Heart right ventricle (tissue), 16 donors: ENCODE measurements around the gene PXDN. TPM values are rescaled to one million over a fixed set of nuclear protein-coding genes. Genes with fewer than 3 reads are reported as not detected.

ENCODE experiments used
- ATAC-seq, 8 donors: fragments of 200-7000 bp; cut with Tn5 transposase; one replicate each; pipeline ENCODE4 v1.9.1; 2020; ENCODE audit warnings: mild to moderate bottlenecking in 8 of 8, moderate library complexity in 8 of 8, moderate number of reproducible peaks in 1 of 8
- DNase-seq, 2 donors: peaks; one replicate each; pipeline ENCODE4 v3.0.0-alpha.2; 2020
- H3K27ac ChIP-seq, 10 donors: fragments of 200-600 bp; sonication (generic) in 2 of 10; one replicate each; pipeline versions ENCODE4 v1.5.0 to v1.8.0; 2020 to 2022; ENCODE audit warnings: mild to moderate bottlenecking in 3 of 10
- H3K27me3 ChIP-seq, 7 donors: fragments of 200-600 bp; one replicate each; pipeline ENCODE4 v1.8.0; 2021 to 2022; ENCODE audit warnings: mild to moderate bottlenecking in 2 of 7
- H3K36me3 ChIP-seq, 9 donors: fragments of 200-600 bp; sonication (generic) in 1 of 9; one replicate each; pipeline versions ENCODE4 v1.5.0 to v1.8.0; 2020 to 2022; ENCODE audit warnings: mild to moderate bottlenecking in 2 of 9
- H3K4me1 ChIP-seq, 9 donors: fragments of 200-600 bp; sonication (generic) in 1 of 9; one replicate each; pipeline versions ENCODE4 v1.5.0 to v1.8.0; 2020 to 2022; ENCODE audit warnings: mild to moderate bottlenecking in 4 of 9
- H3K4me3 ChIP-seq, 10 donors: fragments of 200-600 bp; sonication (generic) in 2 of 10; one replicate each; pipeline versions ENCODE4 v1.5.0 to v1.8.0; 2020 to 2022; ENCODE audit warnings: mild to moderate bottlenecking in 7 of 10, moderate library complexity in 2 of 10
- H3K9me3 ChIP-seq, 11 donors: fragments of 200-600 bp in 10 of 11; sonication (generic) in 2 of 11; one replicate each; pipeline versions ENCODE4 v1.5.0 to v1.8.0; 2013 to 2022; ENCODE audit warnings: mild to moderate bottlenecking in 2 of 11, control low read depth in 1 of 11, moderate library complexity in 1 of 11
- WGBS, 2 donors: extraction: QIAGEN DNeasy Blood & Tissue Kit; methylation state at CpG; one replicate each; pipeline ENCODE4 v1.1.7; 2013; ENCODE audit warnings: inconsistent platforms in 1 of 2; 5-methylcytosine and 5-hydroxymethylcytosine counted together
- intact Hi-C, 10 donors: fragments of 100-400 bp; cut with DNase I; formaldehyde crosslinking; loops; one replicate each; pipeline versions ENCODE4 v1.11.1 to v1.14.2; 2022
- polyA plus RNA-seq, 2 donors: library from polyadenylated mRNA; stranded (reverse); fragments of 200-250 nt; gene quantifications; one replicate each; pipeline ENCODE4 v1.2.3, GENCODE V29; 2013
- total RNA-seq, 10 donors: library from RNA; stranded (reverse); fragmentation: NEBNext Ultra II Directional in 3 of 10; extraction: Animal tissue kit (Norgen Biotek cat#: 25700) in 3 of 10; gene quantifications; one replicate each; pipeline versions ENCODE4 v1.2.1 to v1.2.4, GENCODE V29; 2021 to 2023
- TF ChIP-seq, protein P1 (sequence below), 9 donors: fragments of 200-600 bp; sonication (generic) in 2 of 9; IDR thresholded peaks; one replicate each; pipeline versions ENCODE4 v1.5.0 to v1.8.0; 2021 to 2022; ENCODE audit warnings: antibody characterized with exemption in 9 of 9, mild to moderate bottlenecking in 5 of 9, moderate library complexity in 1 of 9
- donor health status: Arrhythmogenic right ventricular cardiomyopathy.
- donor health status: ischemic (EF 13 %, LVEDD 7.1; RV severe dilation, severe dysfunction).
- donor health status: healthy with polysubstance abuse.
- donor health status: DM: no; HTN: yes; CAD: no.
- donor health status: DM: no; HTN: no; CAD: no.
- donor health status: ischemic (EF 25% LVEDD 6.9; RV normal size, moderate dysfunction).
- donor health status: ischemic (EF 25% LVEDD 5.7; RV mildly dilated, moderate dysfunction).
- donor health status: healthy.
- donor health status: DM: yes; HTN: yes; CAD: no.
- donor health status: Ischemic cardiomyopathy.
- donor health status: ischemic (EF 35%, LVEDD 5.7; RV mildly dilated, moderate dysfunction).
- donor health status: nonischemic (EF 11% LVEDD 7.7; RV severe dilation, severe dysfunction).
- donor health status: DM: yes; HTN: yes; CAD: no.
- donor health status: PGD.
- donor health status: ischemic (EF 29% LVEDD 5.4; RV normal size, mild dysfunction).
- donor health status: nonischemic (EF 23%, LVEDD 6.1; RV moderate dilation, normal function).

Gene PXDN
- total and polyA plus RNA-seq, 12 donors = 7.8 to 65.0 (median 18.9) TPM

GRCh38 chr2:1672738-1673137, 71.6 kb downstream of the PXDN start:
- 91 to 96% methylated on average over 5 of the region's 5 CpGs for WGBS, 2 donors
- Histone ChIP-seq H3K27me3 (peaks cover 0 to 1% (median 0%) of the 10 kb centered on the region in 7 donors), H3K4me3 (no peak overlapping the region), H3K27ac (peak overlapping the region in 1 of 10 donors; percentile 24), H3K9me3 (no peaks in the 10 kb centered on the region), H3K36me3 (peaks cover 0 to 96% (median 20%) of the 10 kb centered on the region in 9 donors), H3K4me1 (no peaks in the 10 kb centered on the region)
- DNase-seq (no peak), ATAC-seq (no peak)
- TF ChIP-seq, protein P1, sequence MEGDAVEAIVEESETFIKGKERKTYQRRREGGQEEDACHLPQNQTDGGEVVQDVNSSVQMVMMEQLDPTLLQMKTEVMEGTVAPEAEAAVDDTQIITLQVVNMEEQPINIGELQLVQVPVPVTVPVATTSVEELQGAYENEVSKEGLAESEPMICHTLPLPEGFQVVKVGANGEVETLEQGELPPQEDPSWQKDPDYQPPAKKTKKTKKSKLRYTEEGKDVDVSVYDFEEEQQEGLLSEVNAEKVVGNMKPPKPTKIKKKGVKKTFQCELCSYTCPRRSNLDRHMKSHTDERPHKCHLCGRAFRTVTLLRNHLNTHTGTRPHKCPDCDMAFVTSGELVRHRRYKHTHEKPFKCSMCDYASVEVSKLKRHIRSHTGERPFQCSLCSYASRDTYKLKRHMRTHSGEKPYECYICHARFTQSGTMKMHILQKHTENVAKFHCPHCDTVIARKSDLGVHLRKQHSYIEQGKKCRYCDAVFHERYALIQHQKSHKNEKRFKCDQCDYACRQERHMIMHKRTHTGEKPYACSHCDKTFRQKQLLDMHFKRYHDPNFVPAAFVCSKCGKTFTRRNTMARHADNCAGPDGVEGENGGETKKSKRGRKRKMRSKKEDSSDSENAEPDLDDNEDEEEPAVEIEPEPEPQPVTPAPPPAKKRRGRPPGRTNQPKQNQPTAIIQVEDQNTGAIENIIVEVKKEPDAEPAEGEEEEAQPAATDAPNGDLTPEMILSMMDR (IDR thresholded peaks at IDR 0.05) = no peak
- intact Hi-C loops = no loop called here

- no peaks in the 10 kb centered on the region for H3K9me3 ChIP-seq
- no peaks in the 10 kb centered on the region for H3K27me3 ChIP-seq
- intact Hi-C loops = no loop called here
- peak overlapping the region in 1 of 10 donors; percentile 16 for H3K27ac ChIP-seq
- DNase-seq = no peak
- no peaks in the 10 kb centered on the region for H3K4me1 ChIP-seq
- H3K36me3 ChIP-seq = peaks cover 0 to 88% (median 18%) of the 10 kb centered on the region in 9 donors
- peak in 3 of 8 donors; percentile 17 to 40 (median 19) for ATAC-seq
- WGBS, 2 donors = 75 to 79% methylated on average over 3 of the region's 3 CpGs
- H3K4me3 ChIP-seq = no peak overlapping the region
- TF ChIP-seq, protein P1 (IDR thresholded peaks at IDR 0.05) = no peak
Measured at GRCh38 chr2:1671916-1672315, 72.4 kb downstream of the PXDN start.

GRCh38 chr2:1670636-1671035, 73.7 kb downstream of the PXDN start:
- no peak for ATAC-seq
- no peak overlapping the region for H3K4me3 ChIP-seq
- TF ChIP-seq, protein P1 (IDR thresholded peaks at IDR 0.05) = no peak
- WGBS, 2 donors = 68 to 72% methylated on average over 6 of the region's 6 CpGs
- no peak for DNase-seq
- no peaks in the 10 kb centered on the region for H3K27me3 ChIP-seq
- no peaks in the 10 kb centered on the region for H3K9me3 ChIP-seq
- peaks cover 0 to 88% (median 15%) of the 10 kb centered on the region in 9 donors for H3K36me3 ChIP-seq
- H3K4me1 ChIP-seq = no peaks in the 10 kb centered on the region
- intact Hi-C loops = no loop called here
- no peak overlapping the region for H3K27ac ChIP-seq

DNA sequence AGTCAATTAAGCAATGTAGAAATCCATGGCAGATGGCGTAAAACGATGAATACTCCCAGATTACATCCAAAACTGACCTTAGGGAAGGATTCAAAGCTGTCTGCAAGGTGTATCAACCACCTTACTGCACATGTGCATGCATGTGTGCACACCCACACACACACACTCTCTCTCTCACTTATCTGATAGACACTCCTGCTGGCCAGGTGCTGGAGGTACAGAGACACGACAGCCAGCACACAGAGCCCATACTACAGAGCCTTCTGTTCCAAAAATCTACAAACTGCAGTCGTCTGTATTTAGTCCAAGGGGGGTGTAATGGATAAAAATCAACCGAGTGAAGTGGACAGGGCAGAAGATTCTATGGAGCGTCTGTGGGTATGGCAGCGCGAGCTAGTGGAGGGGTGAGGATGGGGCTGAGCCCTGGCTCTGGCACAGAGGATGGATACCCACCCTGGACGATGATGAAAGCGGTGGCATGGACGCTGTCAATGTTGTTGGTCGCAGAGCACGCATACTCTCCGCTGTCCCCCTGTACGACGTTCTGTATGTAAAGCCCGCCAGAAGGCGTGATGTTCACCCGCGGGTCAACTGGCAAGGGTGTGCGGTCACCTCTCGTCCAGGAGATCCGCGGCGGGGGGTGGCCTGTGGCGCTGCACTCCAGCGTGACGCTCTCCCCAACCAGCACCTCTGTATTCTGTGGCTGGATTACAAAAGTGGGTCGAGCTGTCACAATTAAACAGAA, 78.4 kb downstream of the PXDN start:
- Histone ChIP-seq H3K4me3 (no peak overlapping the region), H3K4me1 (no peaks in the 10 kb centered on the region), H3K9me3 (no peaks in the 10 kb centered on the region), H3K36me3 (peaks cover 0 to 88% (median 25%) of the 10 kb centered on the region in 9 donors), H3K27ac (no peak overlapping the region), H3K27me3 (no peaks in the 10 kb centered on the region)
- intact Hi-C loops = no loop called here
- DNase-seq (no peak), ATAC-seq (peak in 1 of 8 donors; percentile 33)
- 94 to 95% methylated on average over 29 of the region's 29 CpGs for WGBS, 2 donors
- TF ChIP-seq, protein P1 (IDR thresholded peaks at IDR 0.05) = no peak
